Cardiac fibroblast (primary cell): Measurements from ENCODE around the gene CFAP100.

Source experiments
- DNase-seq, 2 donors: peaks; one replicate each; pipeline versions ENCODE4 v3.0.0 to v3.0.0-alpha.2; 2010; ENCODE audit warnings: low read depth in 2 of 2
- H3K4me3 ChIP-seq, 2 donors: replicated peaks in 1 of 2; 1 replicate in 1 of 2; 2 replicates in 1 of 2; pipeline ENCODE4 v1.5.1; 2011; ENCODE audit warnings: low read depth in 2 of 2, low read length in 2 of 2, mild to moderate bottlenecking in 2 of 2, moderate library complexity in 1 of 2
- CTCF ChIP-seq: IDR thresholded peaks from one replicate; pipeline ENCODE4 v1.5.1; 2011; ENCODE audit warnings: low read depth, mild to moderate bottlenecking, low read length, inconsistent platforms

CFAP100 gene

GRCh38 chr3:126464494-126464893 is 69.8 kb downstream of the CFAP100 start:
- no peak for DNase-seq
- no peak overlapping the region for H3K4me3 ChIP-seq
- no peak for TF ChIP-seq CTCF

- TF ChIP-seq CTCF = no peak
- DNase-seq = no peak
- no peak overlapping the region for H3K4me3 ChIP-seq
These were observed 70.3 kb downstream of the CFAP100 start for GRCh38 chr3:126464997-126465396.

- no peak for TF ChIP-seq CTCF
- no peak for DNase-seq
These were observed 71.3 kb downstream of the CFAP100 start for GRCh38 chr3:126465928-126466544.

GRCh38 chr3:126466886-126467610 is 72.3 kb downstream of the CFAP100 start:
- H3K4me3 ChIP-seq = no peak overlapping the region
- no peak for TF ChIP-seq CTCF
- DNase-seq = no peak

More at GRCh38 chr3:126465928-126466544, 71.3 kb downstream of the CFAP100 start:
- H3K4me3 ChIP-seq = no peak overlapping the region

GRCh38 chr3:126467611-126467955 is 72.9 kb downstream of the CFAP100 start:
- no peak for DNase-seq
- no peak for TF ChIP-seq CTCF
- H3K4me3 ChIP-seq = no peak overlapping the region

GRCh38 chr3:126468028-126468891 is 73.6 kb downstream of the CFAP100 start:
- H3K4me3 ChIP-seq = no peak overlapping the region
- DNase-seq = peak; percentile 10 to 28
- no peak for TF ChIP-seq CTCF
